Measurements from ENCODE around the gene IL1R2. TPM values are rescaled to one million over a fixed set of nuclear protein-coding genes. Genes with fewer than 3 reads are reported as not detected.

The IL1R2 gene
- total RNA-seq, 2 donors from 2014 or later = 18.3 to 47.7 TPM

DNA sequence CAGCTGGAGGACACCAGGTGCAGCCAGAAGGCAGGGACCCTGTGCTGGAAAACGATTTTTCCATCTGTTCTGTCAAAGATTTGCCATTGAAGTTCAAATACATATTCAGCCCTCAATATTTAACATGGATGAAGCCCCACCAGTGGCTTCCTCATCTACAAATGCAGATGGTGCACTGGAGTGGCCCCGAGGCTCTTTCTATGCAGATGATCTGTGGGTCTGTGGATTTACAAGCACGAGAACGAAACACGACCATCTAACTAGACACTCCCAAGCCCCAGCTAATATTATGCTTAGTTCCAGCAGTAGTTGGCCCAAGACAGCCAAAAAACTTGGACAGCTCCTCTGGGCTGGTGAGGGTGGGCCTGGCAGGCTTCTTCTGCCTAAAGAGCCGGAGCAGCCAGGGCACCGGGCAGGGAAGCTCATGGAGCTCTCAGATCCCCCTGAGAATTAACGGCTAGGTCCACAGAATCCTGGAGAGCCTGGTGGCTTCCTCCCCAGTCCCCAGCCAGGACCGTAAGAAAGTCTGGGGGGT is 9.2 kb upstream of the IL1R2 start:
- DNase-seq (ENCODE audit: low spot score) (no peak), ATAC-seq (ENCODE audit: insufficient number of reproducible peaks, low FRiP score, low read depth) (no peak)
- Histone ChIP-seq H3K4me1 (ENCODE audit: control insufficient read depth in 1 of 2, low read depth in 2 of 2) (peaks cover 0 to 15% of the 10 kb centered on the region in 2 donors), H3K4me3 (no peak overlapping the region), H3K27ac (no peak overlapping the region), H3K9me3 (no peaks in the 10 kb centered on the region), H3K27me3 (replicated peaks; ENCODE audit: insufficient read depth) (no peaks in the 10 kb centered on the region), H3K36me3 (no peaks in the 10 kb centered on the region)
- TF ChIP-seq, protein P1, sequence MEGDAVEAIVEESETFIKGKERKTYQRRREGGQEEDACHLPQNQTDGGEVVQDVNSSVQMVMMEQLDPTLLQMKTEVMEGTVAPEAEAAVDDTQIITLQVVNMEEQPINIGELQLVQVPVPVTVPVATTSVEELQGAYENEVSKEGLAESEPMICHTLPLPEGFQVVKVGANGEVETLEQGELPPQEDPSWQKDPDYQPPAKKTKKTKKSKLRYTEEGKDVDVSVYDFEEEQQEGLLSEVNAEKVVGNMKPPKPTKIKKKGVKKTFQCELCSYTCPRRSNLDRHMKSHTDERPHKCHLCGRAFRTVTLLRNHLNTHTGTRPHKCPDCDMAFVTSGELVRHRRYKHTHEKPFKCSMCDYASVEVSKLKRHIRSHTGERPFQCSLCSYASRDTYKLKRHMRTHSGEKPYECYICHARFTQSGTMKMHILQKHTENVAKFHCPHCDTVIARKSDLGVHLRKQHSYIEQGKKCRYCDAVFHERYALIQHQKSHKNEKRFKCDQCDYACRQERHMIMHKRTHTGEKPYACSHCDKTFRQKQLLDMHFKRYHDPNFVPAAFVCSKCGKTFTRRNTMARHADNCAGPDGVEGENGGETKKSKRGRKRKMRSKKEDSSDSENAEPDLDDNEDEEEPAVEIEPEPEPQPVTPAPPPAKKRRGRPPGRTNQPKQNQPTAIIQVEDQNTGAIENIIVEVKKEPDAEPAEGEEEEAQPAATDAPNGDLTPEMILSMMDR (IDR thresholded peaks at IDR 0.05) = no peak

DNA sequence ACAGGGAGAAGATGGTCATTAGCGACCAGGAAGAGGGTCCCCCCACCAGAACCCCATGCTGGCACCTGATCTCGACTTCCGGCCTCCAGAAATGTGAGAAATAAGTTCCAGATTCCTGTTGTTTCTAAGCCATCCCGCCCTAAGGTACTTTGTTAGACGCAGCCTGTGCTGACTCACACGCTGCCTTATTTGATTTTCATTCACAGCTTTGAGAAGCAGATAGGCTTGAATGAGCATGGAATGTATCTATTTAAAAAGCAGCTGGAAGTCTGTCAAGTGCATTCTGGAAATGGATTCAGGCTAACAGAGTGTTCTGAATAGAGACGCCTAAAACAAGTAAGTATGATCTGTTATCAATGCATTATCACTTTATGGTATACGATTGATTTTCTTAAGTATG is 8.3 kb upstream of the IL1R2 start:
- DNase-seq (ENCODE audit: low spot score) = no peak
- no peak for ATAC-seq (ENCODE audit: insufficient number of reproducible peaks, low FRiP score, low read depth)
- no peaks in the 10 kb centered on the region for H3K36me3 ChIP-seq
- H3K27ac ChIP-seq = no peak overlapping the region
- no peak overlapping the region for H3K4me3 ChIP-seq
- H3K9me3 ChIP-seq = no peaks in the 10 kb centered on the region
- TF ChIP-seq, protein P1 (IDR thresholded peaks at IDR 0.05) = no peak
- peaks cover 0 to 15% of the 10 kb centered on the region in 2 donors for H3K4me1 ChIP-seq (ENCODE audit: control insufficient read depth in 1 of 2, low read depth in 2 of 2)
- no peaks in the 10 kb centered on the region for H3K27me3 ChIP-seq (replicated peaks; ENCODE audit: insufficient read depth)

DNA sequence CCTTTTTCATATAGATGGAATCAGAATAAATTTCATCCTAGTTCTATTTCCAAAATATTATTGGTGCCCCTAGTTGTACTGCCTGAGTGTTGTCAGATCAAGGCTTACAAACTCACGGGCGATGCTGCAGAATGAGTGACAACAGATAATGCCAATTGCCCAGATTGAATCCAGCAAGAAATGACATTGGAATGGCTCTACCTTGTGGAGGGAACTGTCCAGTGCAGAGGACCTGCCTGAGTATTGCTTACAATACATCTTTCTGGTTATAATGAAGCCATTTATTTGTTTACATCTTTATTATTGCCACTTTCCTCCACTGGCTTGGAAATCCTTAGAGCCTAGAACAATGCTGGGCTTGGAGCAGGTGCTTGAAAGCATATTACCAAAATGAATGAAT is 7.8 kb upstream of the IL1R2 start:
- no peak for ATAC-seq (ENCODE audit: insufficient number of reproducible peaks, low FRiP score, low read depth)
- Histone ChIP-seq H3K27me3 (replicated peaks; ENCODE audit: insufficient read depth) (no peaks in the 10 kb centered on the region), H3K27ac (no peak overlapping the region), H3K4me3 (no peak overlapping the region), H3K36me3 (no peaks in the 10 kb centered on the region), H3K4me1 (ENCODE audit: control insufficient read depth in 1 of 2, low read depth in 2 of 2) (peaks cover 0 to 15% of the 10 kb centered on the region in 2 donors), H3K9me3 (no peaks in the 10 kb centered on the region)
- TF ChIP-seq, protein P1 (IDR thresholded peaks at IDR 0.05) = peak; percentile 23
- DNase-seq (ENCODE audit: low spot score) = no peak

DNA sequence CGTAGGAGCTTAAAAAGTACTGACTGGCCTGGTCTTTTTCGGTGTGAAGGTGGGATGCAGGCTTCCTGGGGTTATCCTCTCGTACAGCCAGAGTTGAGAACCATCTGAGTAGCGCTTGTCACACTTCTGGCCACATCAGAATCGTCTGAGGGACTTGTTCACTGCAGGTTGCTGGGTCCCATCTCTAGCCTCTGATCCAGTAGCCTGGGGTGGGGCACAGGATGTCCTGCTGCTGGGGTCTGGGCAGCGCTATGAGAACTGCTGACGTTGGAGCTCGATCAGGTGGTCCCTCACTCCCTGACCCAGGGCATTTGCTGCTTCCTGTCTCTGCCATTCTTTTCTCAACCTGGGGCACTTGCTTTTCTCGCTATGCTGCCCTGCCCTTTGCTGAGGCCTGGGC is 7.1 kb upstream of the IL1R2 start:
- Histone ChIP-seq H3K4me1 (ENCODE audit: control insufficient read depth in 1 of 2, low read depth in 2 of 2) (peaks cover 0 to 15% of the 10 kb centered on the region in 2 donors), H3K27me3 (replicated peaks; ENCODE audit: insufficient read depth) (no peaks in the 10 kb centered on the region), H3K9me3 (no peaks in the 10 kb centered on the region), H3K27ac (no peak overlapping the region), H3K36me3 (no peaks in the 10 kb centered on the region), H3K4me3 (no peak overlapping the region)
- ATAC-seq (ENCODE audit: insufficient number of reproducible peaks, low FRiP score, low read depth) = no peak
- TF ChIP-seq, protein P1 (IDR thresholded peaks at IDR 0.05) = no peak
- no peak for DNase-seq (ENCODE audit: low spot score)

DNA sequence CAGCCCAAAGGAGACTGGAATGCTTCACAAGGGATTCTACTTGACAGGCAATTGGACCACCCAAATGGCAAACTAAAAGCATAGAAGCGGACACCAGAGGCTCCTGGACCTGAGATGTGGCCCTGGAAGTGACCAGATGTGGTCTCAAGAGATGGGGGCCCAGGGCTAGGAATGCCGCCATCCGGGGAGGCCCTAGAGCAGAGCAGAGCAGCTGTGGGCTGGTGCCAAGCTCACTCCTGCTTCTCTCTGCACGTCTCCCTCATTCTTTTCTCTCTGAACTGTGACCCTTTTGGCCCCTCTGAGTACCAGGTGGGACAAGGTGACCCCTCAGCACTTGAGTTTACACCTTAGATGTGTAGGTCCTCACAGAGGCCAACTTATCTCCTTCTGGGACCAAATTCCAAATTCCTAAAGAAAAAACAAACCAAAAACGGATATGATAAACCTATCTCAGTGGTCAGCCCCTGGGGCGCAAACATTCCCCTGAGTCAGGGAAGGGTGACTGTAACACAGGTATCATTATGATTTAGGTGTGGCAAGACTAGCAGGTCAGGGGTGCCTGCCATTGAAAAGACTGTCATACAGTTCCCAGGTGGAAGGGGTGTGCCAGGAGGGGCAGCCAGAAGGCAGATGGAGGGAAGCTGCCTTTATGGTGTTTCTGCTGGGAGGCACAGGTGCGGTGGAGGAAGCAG is 6.5 kb upstream of the IL1R2 start:
- H3K4me1 ChIP-seq (ENCODE audit: control insufficient read depth in 1 of 2, low read depth in 2 of 2) = peaks cover 0 to 15% of the 10 kb centered on the region in 2 donors
- TF ChIP-seq, protein P1 (IDR thresholded peaks at IDR 0.05) = no peak
- DNase-seq (ENCODE audit: low spot score) (no peak), ATAC-seq (ENCODE audit: insufficient number of reproducible peaks, low FRiP score, low read depth) (no peak)
- no peak overlapping the region for H3K27ac ChIP-seq
- H3K27me3 ChIP-seq (replicated peaks; ENCODE audit: insufficient read depth) = no peaks in the 10 kb centered on the region
- no peaks in the 10 kb centered on the region for H3K9me3 ChIP-seq
- H3K36me3 ChIP-seq = no peaks in the 10 kb centered on the region
- H3K4me3 ChIP-seq = no peak overlapping the region
